ENCODE results near the gene EFCAB5.

DNA sequence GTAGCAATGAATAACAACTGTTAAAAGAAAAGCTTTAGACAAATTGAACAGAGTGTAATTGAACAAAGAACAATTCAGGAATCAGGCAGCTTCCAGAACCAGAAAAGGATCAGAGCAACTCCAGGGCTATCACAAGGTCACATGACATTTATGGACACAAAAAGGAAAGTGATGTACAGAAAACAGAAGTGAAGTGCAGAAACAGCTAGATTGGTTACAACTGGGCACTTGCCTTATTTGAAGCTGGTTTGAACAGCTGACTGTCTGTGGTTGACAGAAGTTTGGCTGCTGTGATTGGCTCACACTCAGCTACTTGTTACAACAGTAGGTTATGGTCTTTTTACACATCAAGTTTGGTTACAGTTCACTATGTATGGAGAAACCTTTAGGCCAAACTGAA is 14.8 kb downstream of the EFCAB5 start:
- TF ChIP-seq, protein P1, sequence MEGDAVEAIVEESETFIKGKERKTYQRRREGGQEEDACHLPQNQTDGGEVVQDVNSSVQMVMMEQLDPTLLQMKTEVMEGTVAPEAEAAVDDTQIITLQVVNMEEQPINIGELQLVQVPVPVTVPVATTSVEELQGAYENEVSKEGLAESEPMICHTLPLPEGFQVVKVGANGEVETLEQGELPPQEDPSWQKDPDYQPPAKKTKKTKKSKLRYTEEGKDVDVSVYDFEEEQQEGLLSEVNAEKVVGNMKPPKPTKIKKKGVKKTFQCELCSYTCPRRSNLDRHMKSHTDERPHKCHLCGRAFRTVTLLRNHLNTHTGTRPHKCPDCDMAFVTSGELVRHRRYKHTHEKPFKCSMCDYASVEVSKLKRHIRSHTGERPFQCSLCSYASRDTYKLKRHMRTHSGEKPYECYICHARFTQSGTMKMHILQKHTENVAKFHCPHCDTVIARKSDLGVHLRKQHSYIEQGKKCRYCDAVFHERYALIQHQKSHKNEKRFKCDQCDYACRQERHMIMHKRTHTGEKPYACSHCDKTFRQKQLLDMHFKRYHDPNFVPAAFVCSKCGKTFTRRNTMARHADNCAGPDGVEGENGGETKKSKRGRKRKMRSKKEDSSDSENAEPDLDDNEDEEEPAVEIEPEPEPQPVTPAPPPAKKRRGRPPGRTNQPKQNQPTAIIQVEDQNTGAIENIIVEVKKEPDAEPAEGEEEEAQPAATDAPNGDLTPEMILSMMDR (IDR thresholded peaks at IDR 0.05): no peak
- no peak for TF ChIP-seq EP300 (IDR thresholded peaks at IDR 0.05)
- TF ChIP-seq POLR2A (IDR thresholded peaks at IDR 0.05; ENCODE audit: low read depth): no peak
- no peak for TF ChIP-seq POLR2AphosphoS5 (IDR thresholded peaks at IDR 0.05)

Measured in esophagus muscularis mucosa (tissue), 4 donors.